Stimulated activated CD8-positive, alpha-beta memory T cell treated with anti-CD3 and anti-CD28 coated beads, Interleukin-15, amount 100 ng/mL, for 48 hours (primary cell): Measurements from ENCODE around the gene ISM1.

Source experiments
- DNase-seq, 2 donors: peaks; one replicate each; pipeline ENCODE4 v3.0.0-alpha.2; 2020; ENCODE audit warnings: low read depth in 2 of 2

ISM1 gene

GRCh38 chr20:13283869-13284829, 63.1 kb downstream of the ISM1 start:
- DNase-seq: no peak

GRCh38 chr20:13284830-13285229, 63.8 kb downstream of the ISM1 start:
- no peak for DNase-seq

DNA sequence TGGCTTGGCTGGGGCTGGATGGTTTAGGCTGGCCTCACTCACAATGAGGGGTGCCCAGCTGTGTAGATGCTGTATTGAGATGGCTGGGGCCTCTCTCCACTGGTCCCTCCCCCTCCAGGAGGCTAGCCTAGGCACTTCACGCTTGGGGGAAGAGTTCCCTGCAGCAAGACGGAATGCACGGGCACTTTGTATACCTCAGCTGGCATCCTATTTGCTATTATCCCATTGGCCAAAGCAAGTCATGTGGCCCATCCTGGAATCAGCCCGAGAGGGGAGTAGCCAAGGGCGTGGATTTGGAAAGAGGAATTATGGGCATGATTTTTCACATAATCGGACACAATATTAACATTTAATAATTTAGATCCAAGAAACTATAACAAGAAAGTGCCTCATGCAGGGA, 64.3 kb downstream of the ISM1 start:
- DNase-seq: no peak

- DNase-seq: no peak
Measured at GRCh38 chr20:13286052-13286451, 65.0 kb downstream of the ISM1 start.

DNA sequence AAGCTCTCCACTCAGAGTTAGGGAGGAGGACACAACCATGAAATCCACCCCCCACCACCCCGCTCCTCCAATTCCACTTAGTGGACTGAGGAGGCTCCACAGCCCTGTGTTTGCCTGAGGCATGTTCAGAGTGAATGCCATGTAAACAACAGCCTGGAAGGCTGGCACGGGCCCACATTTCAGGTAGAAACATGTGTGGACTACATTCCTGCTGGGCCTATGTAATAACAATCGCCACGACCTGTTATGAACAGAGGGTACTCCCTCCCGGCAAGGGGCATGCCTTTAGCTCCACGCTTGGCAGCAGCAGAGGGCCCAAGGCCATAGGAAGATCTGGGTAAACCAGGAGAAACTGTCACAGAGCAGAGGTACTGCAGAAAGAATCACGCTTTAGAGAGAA, 65.5 kb downstream of the ISM1 start:
- DNase-seq: no peak

DNA sequence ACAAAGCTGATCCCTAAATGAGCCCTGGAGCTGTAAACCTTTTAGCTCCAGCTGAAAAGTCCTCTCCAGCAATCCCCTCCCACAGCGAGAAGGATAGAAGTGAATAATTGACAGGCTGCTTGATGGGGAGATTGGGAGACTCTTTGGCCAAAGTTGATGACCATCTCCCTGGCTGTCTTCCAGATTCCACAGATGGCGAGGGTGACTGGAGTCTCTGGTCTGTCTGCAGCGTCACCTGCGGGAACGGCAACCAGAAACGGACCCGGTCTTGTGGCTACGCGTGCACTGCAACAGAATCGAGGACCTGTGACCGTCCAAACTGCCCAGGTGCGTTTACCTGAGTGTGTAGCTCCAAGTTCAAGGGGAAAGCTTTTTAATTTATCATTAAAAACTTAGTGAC, 67.3 kb downstream of the ISM1 start:
- DNase-seq: no peak

- DNase-seq: no peak
Measured at GRCh38 chr20:13289031-13289430, 68.0 kb downstream of the ISM1 start.

DNA sequence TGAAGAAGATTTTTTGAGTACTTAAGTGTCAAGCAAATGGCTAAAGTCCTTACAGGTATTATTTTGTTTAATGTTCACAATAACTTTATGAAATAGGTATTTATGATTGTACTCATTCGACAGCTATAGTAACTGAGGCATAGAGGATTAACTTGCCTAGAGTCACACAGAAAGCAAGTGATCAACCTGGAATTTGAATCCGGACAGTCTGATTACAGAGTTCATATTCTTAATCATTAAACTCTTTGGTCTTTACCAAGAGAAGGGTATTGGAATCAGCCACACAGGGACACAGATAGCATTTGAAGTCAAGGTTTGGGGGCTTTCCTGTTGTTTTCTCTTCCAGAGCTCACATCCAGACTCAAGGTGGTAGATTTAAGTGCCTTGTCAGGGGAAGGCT, 69.7 kb downstream of the ISM1 start:
- DNase-seq: no peak

- DNase-seq: no peak
Measured at GRCh38 chr20:13291157-13291556, 70.1 kb downstream of the ISM1 start.

GRCh38 chr20:13292201-13292885, 71.3 kb downstream of the ISM1 start:
- no peak for DNase-seq

GRCh38 chr20:13294522-13294921, 73.4 kb downstream of the ISM1 start:
- no peak for DNase-seq

- no peak for DNase-seq
Measured at GRCh38 chr20:13295637-13296036, 74.6 kb downstream of the ISM1 start.

DNA sequence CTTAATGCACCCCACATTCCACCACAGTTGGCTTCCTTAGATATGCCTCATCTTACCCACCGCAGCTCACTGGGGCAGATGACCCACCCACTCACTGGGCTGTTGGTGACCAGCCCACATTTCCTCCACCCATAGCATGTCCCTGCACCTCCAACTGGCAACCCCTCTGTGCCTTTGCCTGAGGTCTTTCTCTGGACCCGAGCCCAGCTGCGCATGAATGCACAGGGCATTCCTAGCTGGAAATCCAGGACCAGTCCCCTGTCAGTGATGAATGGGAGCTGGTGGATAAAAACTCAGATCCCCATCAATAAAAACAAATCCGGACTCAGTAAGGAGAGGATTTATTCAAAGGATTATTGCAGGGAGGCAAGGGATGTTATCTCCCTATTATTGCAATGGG, 75.0 kb downstream of the ISM1 start:
- no peak for DNase-seq

- DNase-seq: no peak
Measured at GRCh38 chr20:13297147-13297899, 76.2 kb downstream of the ISM1 start.

- no peak for DNase-seq
Measured at GRCh38 chr20:13298692-13299373, 77.8 kb downstream of the ISM1 start.

DNA sequence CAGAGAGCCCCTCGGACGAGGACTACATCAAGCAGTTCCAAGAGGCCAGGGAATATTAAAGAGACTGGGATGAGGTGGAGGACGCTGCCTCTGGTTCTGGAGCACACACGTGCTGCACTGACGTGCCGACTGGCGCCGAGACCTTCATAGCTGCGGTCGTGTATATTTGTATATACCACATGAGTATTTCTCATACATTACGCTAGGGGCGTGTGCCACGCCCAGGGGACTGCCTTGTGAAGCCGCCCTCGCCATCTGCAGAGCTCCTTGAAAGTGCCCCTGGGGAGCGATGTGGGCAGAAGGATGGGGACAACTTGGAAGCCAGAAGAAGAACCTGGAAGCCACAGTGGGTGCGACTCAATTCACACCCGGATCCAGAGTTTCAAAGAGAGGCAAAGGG, 78.3 kb downstream of the ISM1 start:
- no peak for DNase-seq

- DNase-seq: no peak
Measured at GRCh38 chr20:13301596-13301995, 80.5 kb downstream of the ISM1 start.

GRCh38 chr20:13302647-13303450, 81.8 kb downstream of the ISM1 start:
- peak in 1 of 2 donors; percentile 5 for DNase-seq

DNA sequence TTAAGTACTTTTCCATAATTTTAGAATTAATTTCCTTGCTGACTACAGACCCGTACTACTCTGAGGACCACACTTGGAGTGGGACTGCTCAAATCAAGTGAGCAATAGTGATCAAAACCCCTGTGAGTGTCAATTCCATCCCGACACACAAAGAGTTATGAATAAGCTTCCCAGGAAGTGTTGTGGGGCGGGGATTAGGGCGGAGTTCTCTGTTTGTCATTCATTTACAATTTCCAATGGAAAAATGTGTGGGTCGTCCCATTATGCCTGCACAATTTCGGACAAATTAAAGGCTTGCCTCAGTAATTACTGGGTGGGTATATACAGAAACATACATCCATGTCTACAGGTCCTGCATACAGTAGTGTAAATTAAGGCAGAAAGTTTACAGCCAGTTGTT, 84.2 kb downstream of the ISM1 start:
- no peak for DNase-seq

DNA sequence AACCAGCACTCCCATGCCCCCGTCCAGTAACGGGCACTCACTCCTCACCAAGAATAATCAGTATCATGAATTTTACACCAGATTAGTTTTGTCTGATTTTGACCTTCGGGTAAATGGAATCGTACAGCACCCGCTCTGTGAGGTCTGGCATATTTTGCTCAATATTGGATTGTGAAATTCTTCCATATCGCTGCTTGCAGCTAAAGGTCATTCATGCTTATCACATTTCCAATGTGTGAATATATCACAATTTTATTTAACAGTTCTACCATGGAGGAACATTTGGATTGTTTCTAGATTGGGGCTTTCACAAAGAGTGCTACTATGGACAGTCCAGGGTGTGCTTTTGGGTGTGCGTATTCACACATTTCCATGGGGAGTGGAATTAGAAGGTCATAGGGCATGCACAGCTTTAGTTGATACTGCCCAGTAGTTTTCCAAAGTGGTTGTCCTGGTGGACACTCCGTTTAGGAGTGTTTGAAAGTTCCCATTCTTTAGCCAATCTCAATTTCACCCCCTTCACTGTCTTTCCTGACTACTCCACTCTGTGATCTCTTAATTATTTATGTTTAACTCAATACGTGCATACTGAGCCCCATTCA, 86.6 kb downstream of the ISM1 start:
- DNase-seq: no peak

- peak; percentile 13 to 39 for DNase-seq
Measured at GRCh38 chr20:13312300-13312699, 91.2 kb downstream of the ISM1 start.
